D721Med (cell line): ENCODE data around the gene BLTP1.

ENCODE experiments used
- DNase-seq: peaks from one replicate; pipeline ENCODE4 v3.0.0; 2011; ENCODE audit warnings: low spot score; ENCODE audit not compliant: insufficient read length
- FAIRE-seq: peaks from 2 replicates; lab custom pipeline; 2011; peaks lifted over from hg19 to GRCh38; lab: Jason Lieb, UNC
- CTCF ChIP-seq: IDR thresholded peaks from 2 replicates; pipeline ENCODE4 v1.5.1; 2012; ENCODE audit warnings: mild to moderate bottlenecking, control low read depth; ENCODE audit not compliant: insufficient read depth; ENCODE audit errors: missing control alignments

Gene BLTP1

GRCh38 chr4:122146652-122147051 lies 5.5 kb upstream of the BLTP1 start:
- DNase-seq, result no peak
- TF ChIP-seq CTCF, result no peak
- FAIRE-seq, result no peak

- FAIRE-seq, result no peak
- no peak for TF ChIP-seq CTCF
- no peak for DNase-seq
These were observed 1.2 kb upstream of the BLTP1 start for GRCh38 chr4:122150931-122151330.

DNA sequence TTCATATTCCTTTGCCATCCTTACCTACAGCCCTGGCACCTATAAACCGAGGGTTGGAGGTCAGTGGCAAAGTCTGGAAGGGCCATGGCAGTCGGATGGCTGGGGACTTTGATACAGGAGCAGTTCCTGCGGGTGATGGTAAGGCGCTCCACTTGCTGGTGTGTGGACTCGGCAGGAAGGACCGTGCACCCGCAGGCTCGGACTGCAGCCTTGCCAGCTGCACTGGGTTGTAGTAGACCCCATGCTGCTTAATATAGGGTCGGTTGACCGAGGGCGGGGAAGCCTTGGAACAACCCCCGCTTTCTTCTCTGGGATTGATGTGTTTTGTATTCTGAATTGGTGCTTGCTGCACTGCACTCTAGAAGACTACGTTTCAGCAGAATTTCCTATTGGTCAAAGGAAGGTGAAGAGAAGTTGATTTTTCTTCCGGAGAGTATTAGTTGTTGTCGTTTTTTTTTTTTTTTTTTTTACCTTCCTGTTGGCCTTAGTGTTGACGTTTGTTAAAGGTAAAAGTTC lies 638 bp downstream of the BLTP1 start:
- FAIRE-seq (no peak), DNase-seq (no peak)
- TF ChIP-seq CTCF, result no peak

DNA sequence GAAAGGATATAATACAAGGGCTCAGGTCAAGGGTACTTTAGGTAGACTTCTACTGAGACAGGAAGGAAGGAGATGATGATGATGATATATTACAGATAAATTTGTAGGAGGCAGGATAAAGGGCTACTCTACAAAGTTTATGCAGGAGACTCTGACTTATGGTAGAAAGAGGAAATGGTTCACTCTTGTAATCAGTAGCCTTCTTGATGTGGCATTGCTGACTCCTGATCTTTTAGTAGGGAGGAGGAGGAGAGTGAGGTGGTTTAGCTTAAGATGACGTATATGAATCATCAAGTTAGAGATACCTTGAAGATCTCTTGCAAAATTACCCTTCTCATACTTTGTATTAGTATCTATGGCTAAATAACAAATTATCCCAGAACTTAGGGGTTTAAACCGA lies 4.7 kb downstream of the BLTP1 start:
- FAIRE-seq, result no peak
- DNase-seq, result no peak

DNA sequence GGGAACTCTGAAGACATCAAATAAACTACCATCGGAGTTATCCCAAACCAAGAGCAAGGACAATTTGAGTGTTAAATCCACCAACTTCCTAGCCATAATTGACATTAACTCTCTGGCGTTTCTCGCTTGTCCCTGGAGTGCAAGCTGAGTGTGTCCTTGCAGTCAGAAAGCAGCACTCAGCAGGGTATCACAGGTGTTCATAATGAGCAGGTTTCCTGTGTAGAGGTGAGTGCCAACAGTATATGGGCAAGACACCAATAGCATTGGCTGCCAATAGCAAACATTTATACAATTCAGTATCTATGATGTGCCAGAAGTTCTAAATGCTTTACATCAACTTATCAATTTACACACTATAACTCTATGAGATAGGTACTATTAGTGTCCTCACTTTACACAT lies 11.2 kb downstream of the BLTP1 start:
- DNase-seq (no peak), FAIRE-seq (no peak)
- TF ChIP-seq CTCF, result no peak

More for the DNA sequence above, 4.7 kb downstream of the BLTP1 start:
- TF ChIP-seq CTCF, result no peak

DNA sequence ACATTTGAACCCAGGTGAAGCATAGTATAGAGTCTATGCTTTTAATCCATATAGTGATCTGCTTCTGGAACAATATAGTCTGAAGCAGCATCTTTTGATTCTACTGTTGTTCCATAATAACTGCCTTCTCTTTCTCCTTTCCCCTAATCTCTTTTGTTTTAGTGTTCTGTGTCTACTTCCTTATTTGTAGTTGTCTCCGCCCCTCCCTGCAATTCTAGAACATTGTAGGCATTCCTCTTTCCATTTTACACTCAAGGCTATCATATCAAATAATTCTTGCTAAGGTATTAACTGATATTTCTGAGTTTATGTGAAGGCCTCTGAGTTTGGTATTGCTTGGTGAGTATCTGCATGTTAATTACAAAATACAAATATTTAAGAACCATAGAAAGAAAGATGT lies 11.6 kb downstream of the BLTP1 start:
- FAIRE-seq, result no peak
- no peak for TF ChIP-seq CTCF
- no peak for DNase-seq

GRCh38 chr4:122167369-122167768 lies 15.2 kb downstream of the BLTP1 start:
- no peak for TF ChIP-seq CTCF
- FAIRE-seq (no peak), DNase-seq (no peak)
